ENCODE data around the gene SPECC1L.
A peak's percentile ranks its signal among the peaks of the same experiment; 100 is the strongest.
"Not testable (repeated sequence)": the region's sequence is repeated elsewhere in the genome, so short reads cannot be mapped to it uniquely, and the experiment has no call there.

Gene SPECC1L

DNA sequence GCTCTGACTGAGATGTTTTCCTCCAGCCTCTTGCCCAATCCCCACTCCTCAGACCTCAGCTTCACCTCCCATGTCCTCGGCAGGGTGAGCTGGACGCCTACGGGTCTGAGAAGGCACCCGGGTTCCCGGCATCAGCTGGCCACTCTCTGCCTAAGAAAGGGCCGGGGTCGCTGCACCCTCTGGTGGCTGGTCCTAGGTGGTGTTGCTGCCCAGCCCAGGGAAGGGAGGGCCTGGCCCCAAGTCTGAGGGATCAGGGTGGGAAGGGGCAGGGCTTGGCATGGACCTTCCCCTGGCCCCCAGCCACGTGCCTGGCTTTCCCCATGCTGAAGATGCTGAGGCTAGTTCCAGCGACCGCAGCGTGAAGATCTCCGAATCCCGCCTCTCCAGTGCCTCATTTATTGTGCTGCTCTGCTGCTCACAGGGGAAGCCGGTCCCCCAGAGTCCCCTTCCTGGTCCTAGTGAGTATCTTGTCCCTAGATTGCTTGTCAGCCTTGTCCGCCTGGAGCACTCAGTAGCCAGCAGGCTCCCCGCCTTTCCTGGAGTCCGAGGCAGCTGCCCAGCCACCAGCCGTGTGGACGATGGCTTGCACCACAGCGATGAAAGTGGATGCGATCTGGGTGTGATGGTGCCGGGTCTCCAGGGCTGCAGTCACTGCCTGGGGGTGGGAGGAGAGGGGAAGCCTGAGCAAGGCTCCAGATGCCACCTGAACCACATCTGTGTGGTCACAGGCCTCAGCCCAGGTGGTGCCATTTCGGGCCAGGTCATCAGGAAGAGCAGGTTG lies 22.9 kb upstream of the SPECC1L start:
- peak; percentile 78 for DNase-seq (ENCODE audit: low read depth)

DNA sequence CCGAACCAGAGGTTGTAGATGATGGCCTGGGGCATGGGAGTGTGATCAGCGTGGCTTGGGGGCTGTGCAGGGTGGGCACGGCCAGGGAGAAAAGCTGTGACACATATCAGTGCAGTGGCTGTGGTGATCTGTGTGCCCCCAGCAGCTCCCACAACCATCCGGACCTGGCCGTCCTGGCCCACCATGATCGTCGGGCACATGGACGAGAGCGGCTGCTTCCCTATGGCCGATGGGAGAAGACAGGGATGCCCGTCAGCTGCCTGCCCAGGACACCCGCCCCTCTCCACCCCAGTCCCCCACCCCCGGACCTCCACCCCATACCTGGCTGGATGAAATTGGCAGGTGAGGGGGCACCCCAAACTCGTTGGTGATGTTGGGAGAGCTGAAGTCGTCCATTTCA lies 22.0 kb upstream of the SPECC1L start:
- DNase-seq (ENCODE audit: low read depth): not testable (repeated sequence)

DNA sequence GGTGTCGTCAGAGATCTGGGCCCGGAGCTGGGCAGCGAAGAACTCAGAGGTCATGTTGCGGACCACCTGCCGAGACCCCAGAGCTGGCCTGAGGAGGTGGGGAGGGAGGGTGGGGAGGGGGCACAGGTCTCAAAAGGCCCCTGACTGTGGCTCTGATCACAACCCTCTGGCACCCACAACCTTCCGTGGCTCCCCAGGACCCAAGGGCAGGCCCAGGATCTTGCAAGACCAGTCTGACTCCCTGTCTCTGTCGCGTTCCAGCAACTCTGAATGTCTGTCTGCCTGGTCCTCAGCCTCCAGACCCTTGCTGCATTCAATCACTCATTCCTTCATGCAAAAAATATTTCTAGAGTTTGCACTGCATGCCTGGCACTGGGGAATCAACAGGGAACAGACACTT lies 21.2 kb upstream of the SPECC1L start:
- not testable (repeated sequence) for DNase-seq (ENCODE audit: low read depth)

DNA sequence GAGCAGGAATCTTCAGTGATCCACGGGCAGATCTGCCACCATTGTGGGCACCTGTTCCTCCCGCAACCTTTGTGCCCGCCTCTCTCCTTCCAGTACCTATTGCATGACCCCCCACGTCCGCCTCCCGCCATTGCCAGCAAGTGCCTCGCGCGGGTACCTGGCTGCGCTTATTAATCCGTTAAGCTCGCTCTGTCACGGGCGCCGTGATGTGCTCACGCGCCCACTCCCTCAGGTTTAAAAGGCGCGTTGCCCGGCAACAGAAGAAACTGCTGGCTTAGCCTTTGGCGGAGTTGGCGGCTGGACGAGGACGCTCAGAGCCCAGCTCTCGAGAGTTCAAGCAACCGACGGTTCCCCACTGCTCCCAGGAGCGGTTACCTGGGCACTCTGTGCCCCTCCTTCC lies 19.3 kb upstream of the SPECC1L start:
- DNase-seq (ENCODE audit: low read depth): not testable (repeated sequence)

DNA sequence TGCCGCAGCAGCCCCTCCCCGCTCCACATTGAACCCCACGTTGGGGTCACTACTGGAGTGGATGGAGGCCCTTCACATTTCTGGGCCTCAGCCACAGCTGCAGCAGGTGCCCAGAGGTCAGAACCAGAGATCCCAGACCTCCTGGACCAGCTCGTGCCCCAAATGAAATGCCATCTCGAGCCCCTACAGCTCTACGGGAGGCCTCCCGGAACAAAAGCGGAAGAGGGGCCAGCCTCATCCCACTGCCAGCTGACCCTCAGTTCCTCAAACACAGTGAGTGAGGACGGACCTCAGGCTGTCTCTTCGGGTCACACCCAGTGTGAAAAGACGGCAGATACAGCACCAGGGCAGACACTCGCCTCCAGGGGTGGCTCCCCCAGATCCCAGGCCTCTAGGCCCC lies 17.5 kb upstream of the SPECC1L start:
- not testable (repeated sequence) for DNase-seq (ENCODE audit: low read depth)

DNA sequence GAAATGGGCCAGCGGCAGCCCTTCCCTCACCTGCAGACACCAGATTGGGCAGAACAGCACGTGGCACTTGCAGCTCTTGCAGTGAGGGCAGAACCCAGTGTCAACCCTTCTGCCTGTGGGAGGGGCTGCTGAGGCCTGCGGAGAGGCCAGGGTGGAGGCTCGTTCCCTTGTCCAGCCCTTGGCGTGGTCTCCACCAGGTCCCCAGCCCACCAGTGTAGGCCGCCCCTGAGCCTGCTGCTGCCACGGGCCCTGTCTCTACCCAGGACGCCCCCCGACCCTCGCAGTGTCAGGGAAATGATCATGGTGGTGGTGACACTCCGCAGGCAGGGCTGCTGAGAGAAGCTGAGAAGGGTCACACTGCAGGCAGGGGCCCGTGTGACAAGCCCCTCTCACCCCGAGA lies 14.5 kb upstream of the SPECC1L start:
- DNase-seq (ENCODE audit: low read depth): not testable (repeated sequence)

DNA sequence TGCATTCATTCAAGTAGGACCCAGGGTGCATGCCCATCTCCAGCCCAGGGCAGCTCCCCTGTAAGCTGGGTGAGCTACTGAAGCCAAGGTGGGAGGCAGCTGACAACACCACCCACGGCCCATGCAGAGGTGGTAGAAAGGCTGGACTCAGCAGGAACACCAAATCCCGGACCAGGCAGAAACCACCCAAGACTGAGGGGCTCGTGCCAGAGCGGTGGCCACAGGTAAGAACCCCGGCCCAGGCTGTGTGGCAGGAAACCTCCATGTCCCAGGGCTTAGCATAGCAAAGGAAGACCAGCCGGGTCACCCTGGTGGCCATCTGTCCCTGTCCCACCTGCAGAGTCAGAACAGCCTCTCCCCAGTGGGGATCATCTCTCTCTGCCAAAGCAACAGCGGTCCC lies 13.9 kb upstream of the SPECC1L start:
- DNase-seq (ENCODE audit: low read depth): not testable (repeated sequence)

DNA sequence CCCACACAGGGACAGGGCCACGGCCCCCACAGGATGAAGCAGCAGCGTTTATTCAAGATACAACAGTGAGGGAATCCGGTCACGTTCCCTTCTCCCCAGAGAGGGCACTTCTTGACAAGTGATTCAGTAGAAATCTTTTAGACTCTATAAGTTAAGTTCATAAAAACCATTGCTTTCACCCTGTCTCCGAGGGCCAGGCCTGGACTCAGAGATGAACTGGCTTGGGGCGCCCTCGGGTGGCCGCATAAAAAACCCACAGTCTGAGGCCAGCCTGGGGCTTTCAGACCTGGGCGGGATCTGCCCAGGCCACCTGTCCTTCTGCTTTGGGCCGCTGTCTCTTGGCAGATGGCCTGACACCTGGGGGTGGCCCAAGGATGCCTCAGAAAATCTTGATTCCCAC lies 11.2 kb upstream of the SPECC1L start:
- DNase-seq (ENCODE audit: low read depth): peak; percentile 59

DNA sequence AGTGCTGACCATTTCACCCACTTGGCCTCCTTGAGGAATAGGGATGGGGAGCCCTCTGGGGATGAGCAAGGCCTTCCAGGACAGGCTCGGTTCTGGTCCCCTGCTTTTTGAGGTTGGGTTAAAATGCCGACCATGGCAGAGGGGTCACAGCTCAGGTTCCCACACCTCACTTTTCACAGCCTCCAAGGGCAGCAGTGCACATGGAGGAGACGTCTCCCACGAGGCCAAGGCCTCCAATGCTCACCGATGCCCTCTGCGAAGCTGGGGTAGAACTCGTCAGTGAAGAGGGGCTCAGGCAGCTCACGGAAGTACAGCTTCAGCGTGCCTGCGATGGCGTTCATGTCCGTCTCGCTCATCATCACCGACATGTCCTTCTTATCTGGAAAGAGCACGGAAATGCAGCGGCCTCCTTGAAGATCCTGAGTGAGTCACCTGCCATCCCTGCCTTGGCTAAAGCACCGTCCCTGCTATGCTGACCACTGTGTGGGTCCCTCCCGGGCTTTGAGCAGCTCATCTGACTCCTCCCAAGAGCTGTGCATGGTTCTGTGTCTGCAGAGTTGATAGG lies 8.4 kb upstream of the SPECC1L start:
- not testable (repeated sequence) for DNase-seq (ENCODE audit: low read depth)

DNA sequence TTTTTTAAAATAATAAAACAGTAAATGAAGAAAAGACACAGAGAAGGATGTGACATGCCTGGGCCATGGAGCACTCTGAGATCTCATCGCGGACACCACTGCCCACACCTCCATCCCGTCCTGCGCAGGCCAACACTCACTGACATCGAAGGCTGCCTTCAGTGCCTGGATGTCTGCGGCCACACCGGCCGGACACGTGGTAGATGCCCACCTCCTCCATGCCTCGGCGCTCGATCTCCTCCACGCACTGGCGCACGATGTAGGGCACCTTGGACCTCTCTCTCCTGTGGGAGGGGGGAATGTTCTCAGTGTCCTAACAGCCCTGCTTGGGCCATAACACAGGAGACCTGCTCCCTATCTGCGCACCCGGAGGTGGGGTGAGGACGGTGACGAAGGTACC lies 7.2 kb upstream of the SPECC1L start:
- DNase-seq (ENCODE audit: low read depth): not testable (repeated sequence)

DNA sequence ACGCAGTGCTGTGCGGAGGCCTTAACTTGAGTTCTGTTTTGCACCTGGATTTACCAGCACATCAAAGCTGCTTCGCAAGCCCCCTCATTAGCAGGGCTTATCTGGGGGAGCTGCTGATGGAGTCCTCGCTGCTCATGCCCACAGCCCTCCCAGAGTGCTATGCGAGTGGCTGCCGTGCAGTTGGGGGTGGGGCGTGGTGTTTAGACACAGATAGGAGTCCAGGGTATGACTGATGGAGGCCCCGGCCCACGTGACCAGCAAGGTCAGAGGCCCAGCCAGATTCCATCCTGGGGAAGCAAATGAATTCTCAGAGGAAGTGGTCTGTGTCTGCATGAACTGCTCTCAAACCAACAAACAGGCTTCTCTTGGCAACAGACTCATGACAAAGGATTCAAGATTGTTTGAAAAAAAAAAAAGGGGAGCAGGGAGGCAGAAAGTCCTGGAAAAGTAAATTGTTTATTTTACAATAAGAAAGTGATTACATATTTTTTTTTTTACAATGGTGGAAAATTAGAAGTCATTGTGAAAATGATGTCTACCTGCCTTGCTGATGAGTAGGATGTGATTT lies 6.2 kb upstream of the SPECC1L start:
- DNase-seq (ENCODE audit: low read depth): not testable (repeated sequence)

DNA sequence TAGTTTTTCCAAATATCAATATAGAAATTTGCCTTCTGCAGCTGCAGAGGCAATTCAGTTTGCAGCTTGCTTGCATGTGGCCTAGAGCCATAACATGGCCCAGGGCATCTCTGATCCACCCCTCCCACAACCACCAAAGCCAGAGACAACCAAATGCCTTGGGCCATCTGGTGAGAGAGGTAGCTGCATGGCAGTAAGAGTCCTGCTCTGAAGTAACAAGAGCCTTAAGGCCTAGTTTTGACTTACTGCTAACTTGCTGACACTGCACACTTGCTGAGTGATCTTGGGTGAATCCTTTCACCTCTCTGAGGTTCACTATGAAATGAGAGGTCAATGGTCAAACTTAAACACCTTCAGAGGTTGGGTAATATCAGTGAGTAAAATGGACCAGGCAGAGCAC lies 4.9 kb upstream of the SPECC1L start:
- DNase-seq (ENCODE audit: low read depth): no peak

DNA sequence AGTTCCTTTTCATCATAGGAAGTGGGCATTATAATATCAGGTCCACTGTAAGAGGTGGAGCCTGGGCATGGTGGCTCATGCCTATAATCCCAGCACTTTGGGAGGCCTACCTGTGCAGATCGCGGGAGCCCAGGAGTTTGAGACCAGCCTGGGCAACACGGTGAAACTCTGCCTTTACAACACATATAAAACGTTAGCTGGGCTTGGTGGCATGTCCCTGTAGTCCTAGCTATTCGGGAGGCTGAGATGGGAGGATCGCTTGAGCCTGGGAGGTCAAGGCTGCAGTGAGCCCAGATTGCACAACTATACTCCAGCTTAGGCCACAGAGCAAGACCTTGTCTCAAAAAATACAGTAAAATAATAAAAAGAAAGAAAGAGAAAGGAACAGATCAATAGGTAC lies 4.1 kb upstream of the SPECC1L start:
- DNase-seq (ENCODE audit: low read depth): not testable (repeated sequence)

DNA sequence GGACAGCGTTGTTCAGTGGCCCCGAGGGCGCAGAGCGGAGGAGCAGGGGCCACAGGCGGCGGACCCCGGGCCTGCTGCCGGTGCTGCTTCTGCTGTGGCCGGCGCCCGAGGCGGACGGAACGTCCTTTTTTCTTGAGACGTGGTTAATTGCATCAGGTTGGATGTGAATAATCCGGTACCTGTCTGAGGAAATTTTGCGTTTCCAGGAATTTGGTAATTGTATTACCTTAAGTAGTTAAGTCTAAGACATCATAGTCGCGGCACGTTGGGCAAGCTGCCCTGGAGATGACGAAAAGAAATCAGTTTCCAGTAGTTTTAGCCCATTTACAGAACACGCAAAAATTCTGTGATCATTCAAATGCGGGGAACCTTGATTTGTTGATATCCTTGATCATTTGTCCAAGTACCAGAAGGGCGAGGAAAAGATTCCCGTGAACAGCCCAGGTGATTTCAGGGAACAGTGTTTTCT lies 789 bp downstream of the SPECC1L start:
- DNase-seq (ENCODE audit: low read depth): no peak

DNA sequence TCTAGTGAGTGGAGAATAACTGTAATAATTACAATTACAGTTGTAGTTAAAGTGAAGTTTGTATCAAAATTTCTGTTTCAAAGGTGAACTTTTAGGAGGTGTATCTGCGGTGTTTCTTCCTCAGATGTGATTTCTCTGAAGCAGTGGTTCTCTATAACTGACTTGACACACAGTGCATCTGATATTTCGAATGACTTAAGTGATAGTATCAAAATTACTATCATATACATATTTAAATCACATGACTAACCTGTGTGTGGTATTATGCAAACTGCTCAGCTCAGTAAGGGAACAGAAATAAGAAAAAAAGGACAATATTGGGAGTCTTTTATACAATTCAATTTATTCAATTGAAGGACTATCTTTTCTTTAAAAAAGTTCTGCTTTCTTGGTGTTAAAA lies 2.4 kb downstream of the SPECC1L start:
- not testable (repeated sequence) for DNase-seq (ENCODE audit: low read depth)

DNA sequence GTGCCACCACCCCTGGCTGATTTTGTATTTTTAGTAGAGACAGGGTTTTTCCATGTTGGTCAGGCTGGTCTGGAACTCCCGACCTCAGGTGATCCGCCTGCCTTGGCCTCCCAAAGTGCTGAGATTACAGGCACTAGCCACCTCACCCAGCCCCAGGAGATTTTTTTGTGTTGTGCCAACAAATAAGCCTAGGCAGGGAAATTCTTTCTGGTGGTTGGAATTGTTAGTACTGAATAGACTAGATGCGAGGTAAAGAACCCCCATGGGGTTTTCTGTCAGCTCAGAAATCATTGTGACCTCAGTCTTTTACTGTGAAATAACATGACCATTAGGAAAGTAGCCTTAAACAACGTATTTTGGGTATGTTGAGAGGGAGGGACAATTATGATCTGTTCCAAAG lies 3.3 kb downstream of the SPECC1L start:
- not testable (repeated sequence) for DNase-seq (ENCODE audit: low read depth)

DNA sequence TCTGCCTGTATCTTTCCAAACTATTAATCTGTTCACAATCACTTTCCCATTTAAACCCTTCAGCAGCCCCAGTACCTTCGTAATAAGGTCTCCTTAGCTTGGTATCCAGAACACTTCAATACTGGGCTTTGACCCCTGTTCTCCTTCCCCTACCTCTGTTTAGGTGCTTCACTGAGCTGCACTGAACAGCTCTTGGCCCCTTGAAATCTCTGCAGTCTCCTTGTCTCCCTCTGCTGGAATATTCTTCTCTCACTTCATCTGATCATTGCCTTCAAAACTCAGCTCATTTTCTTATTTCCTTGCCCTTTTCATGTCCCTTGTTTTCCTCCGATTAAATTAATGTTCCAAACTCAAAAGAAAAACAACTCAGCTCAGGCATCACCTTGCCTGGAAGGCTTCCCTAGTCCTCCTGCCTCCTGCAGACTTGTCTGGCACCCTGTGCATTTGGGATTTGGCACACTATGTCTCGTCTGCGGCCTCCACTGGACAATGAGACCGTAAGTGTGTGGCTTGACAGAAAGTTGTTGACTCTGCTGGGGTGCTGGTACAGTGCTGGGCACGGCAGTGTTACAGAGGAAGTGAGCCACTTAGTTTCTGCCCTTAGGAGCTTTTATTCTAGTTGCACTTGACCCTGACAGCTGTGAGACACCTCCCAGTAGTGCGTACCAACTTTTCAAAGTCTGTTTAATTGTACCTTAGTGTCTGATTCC lies 4.2 kb downstream of the SPECC1L start:
- not testable (repeated sequence) for DNase-seq (ENCODE audit: low read depth)

DNA sequence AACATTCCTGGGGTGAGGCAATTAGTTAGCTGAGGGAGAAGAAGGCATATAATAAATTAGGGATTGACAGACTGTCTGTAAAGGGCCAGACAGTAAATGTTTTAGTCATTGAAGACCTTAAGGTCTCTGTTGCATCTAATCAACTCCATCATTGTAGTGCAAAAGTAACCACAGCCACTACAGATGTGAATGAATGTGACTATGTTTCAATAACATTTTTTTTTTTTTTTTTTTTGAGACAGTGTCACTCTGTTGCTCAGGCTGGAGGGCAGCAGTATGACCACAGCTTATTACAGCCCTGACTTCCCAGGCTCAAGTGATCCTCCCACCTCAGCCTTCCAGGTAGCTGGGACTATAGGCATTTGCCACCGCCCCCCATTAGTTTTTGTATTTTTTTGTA lies 9.7 kb downstream of the SPECC1L start:
- not testable (repeated sequence) for DNase-seq (ENCODE audit: low read depth)

DNA sequence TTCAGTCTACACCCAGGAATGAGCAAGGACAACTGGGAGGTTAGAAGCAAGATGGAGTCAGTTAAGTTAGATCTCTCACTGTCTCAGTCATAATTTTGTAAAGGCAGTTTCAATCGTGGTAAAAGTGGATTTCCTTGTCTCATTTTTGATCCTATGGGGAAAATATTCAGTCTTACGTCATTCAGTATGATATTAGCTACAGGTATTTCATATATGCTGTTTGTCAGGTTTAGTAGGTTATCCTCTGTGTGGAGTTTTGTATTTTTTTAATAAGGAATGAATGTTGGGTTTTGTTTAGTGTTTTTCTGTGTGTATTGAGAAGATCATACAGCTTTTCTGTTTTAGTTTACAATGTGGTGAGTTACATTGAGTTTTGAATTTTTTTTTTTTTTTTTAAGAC lies 11.8 kb downstream of the SPECC1L start:
- DNase-seq (ENCODE audit: low read depth): no peak

DNA sequence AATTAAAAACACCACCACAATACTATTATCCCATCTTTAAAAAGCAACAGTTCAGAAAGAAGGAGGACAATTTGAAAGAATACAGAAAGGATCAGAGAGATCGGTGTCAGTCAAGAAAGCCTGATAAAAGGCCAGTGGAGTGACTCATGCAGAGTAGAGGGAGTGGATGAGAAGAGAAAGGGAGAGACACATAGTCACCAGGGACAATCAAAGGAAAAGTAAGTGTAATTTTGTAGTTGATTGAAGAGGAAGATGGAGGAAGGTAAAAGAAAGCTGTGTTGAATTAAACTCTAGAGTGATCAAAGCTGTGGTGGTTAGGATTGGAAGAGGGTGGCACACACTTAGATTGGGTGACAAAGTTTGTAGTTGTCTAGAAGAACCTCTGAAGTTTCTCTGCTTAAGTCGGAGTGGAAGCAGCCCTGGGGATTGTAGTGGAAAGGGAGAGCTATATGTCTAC lies 14.1 kb downstream of the SPECC1L start:
- no peak for DNase-seq (ENCODE audit: low read depth)

DNA sequence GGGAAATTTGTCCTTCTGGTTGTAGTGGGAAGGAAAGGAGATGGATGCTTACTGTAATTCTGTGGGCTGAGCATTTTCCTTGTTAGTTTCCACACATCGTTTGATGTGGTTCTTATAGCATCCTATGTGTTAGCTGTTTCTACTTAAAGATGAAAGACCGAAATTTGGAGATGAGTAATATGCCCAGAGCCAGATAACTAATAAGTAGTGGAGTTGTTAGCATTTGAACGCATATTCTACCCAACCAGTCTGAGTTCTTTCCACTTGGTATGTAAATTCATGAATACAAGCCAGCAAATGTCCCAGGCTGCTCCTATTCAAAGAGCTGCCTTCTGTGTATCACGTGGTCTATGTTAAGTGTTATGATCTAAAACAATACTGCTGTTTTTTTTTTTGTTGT lies 14.6 kb downstream of the SPECC1L start:
- no peak for DNase-seq (ENCODE audit: low read depth)

DNA sequence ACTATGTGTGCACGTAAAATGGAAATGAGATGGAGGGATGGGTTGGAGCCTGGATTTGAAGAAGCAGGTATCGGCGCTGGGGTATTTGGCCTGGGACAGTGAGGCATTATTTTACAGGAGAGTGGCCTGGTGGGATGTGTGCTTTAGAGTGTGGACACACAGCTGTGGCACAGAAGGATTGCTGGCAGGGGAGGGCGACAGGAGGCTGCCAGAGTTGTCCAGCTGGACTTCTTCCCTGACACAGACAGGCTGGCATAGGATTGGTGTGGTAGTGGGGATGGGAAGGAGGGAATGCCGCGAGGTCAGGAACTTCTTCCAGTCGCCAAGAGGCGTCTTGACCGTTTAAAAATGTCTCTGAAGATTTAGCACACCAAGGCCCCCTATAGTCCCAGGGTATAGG lies 16.6 kb downstream of the SPECC1L start:
- not testable (repeated sequence) for DNase-seq (ENCODE audit: low read depth)

DNA sequence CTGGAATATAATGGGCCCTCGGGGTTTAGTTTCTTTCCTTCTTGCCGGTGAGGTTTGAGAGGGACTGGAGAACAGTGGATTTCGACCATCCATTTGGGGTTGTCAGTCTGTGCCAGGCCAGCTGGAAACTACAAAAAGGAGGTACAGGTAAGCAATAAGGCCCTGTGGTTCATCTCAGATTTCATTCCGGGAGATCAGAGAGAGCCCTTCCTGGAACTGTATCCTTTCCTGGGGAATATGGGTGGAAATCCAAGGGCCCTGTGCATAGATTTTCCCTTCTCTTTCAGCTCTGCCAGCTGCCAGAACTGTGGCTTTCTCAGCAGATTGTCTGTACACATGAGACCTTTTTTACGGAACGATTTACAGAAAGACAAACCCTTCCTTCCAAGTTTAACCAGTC lies 17.2 kb downstream of the SPECC1L start:
- DNase-seq (ENCODE audit: low read depth): not testable (repeated sequence)
